GM12878 (cell line): Measurements from ENCODE around the gene TEX2. TPM values are rescaled to one million over a fixed set of nuclear protein-coding genes. Genes with fewer than 3 reads are reported as not detected.

Experiments
- ASH2L ChIP-seq: fragments of 300-600, 200-600 bp; sonication (generic); IDR thresholded peaks from 2 replicates; pipeline ENCODE4 v1.6.1; 2017; ENCODE audit warnings: low read depth, mild to moderate bottlenecking, borderline replicate concordance
- CBX5 ChIP-seq: sonication (generic); IDR thresholded peaks from 2 replicates; pipeline ENCODE4 v1.6.1; 2016; ENCODE audit warnings: low read depth, moderate library complexity, mild to moderate bottlenecking, inconsistent platforms
- CREB1 ChIP-seq: IDR thresholded peaks from 2 replicates; pipeline ENCODE4 v1.6.1; 2012; ENCODE audit warnings: low read depth, mild to moderate bottlenecking, inconsistent platforms
- IKZF2 ChIP-seq, 2 experiments: fragments of 450-650 bp; IDR thresholded peaks; 2 replicates each; pipeline ENCODE4 v1.6.1; 2017; ENCODE audit warnings: mild to moderate bottlenecking in 2 of 2, moderate library complexity in 2 of 2
- NR2C1 ChIP-seq: fragments of 450-650 bp; IDR thresholded peaks from 2 replicates; pipeline ENCODE4 v1.6.1; 2017; ENCODE audit warnings: antibody characterized with exemption, mild to moderate bottlenecking, moderate library complexity
- RAD51 ChIP-seq: fragments of 450-650 bp; IDR thresholded peaks from 2 replicates; pipeline ENCODE4 v1.6.1; 2016; ENCODE audit warnings: moderate library complexity, mild to moderate bottlenecking, inconsistent platforms
- SPI1 ChIP-seq: IDR thresholded peaks from 2 replicates; pipeline ENCODE4 v1.6.1; 2011; ENCODE audit warnings: low read depth, mild to moderate bottlenecking, low read length, moderate library complexity, borderline replicate concordance; ENCODE audit not compliant: insufficient read depth
- SREBF2 ChIP-seq: IDR thresholded peaks from 2 replicates; pipeline ENCODE4 v1.6.1; 2012; ENCODE audit warnings: mild to moderate bottlenecking, low read length
- USF2 ChIP-seq: IDR thresholded peaks from 2 replicates; pipeline ENCODE4 v1.6.1; 2011; ENCODE audit warnings: low read depth, low read length, improper control_type of control experiment, borderline replicate concordance
- YY1 ChIP-seq: IDR thresholded peaks from 2 replicates; pipeline ENCODE4 v1.6.1; 2011; ENCODE audit warnings: low read depth, mild to moderate bottlenecking, low read length
- ZBTB4 ChIP-seq: fragments of 450-650 bp; formaldehyde crosslinking; IDR thresholded peaks from 2 replicates; pipeline ENCODE4 v1.4.0; 2022; ENCODE audit warnings: mild to moderate bottlenecking, moderate library complexity
- ZNF384 ChIP-seq: IDR thresholded peaks from 2 replicates; pipeline ENCODE4 v1.6.1; 2012; ENCODE audit warnings: low read depth, mild to moderate bottlenecking, low read length, improper control_type of control experiment, borderline replicate concordance
- ZSCAN29 ChIP-seq: fragments of 450-650 bp; IDR thresholded peaks from 2 replicates; pipeline ENCODE4 v1.6.1; 2017; ENCODE audit warnings: mild to moderate bottlenecking, moderate library complexity
- polyA plus RNA-seq, 11 experiments: library from polyadenylated mRNA; depleted of rRNA in 4 of 11; unstranded in 6 of 11; stranded (reverse) in 5 of 11; fragments of >200 nt; fragmentation: Nextera tagmentation in 4 of 11; fragmentation: Illumina TruSeq in 1 of 11; extraction: Ambion mirVana in 4 of 11; extraction: Trizol in 1 of 11; gene quantifications; 1 replicate in 1 of 11; 2 replicates in 10 of 11; pipeline versions ENCODE4 v1.2.1 to v1.2.3, GENCODE V29; 2011 to 2016; ENCODE audit warnings: inconsistent platforms in 2 of 11, missing spikeins in 2 of 11, low read depth in 1 of 11
- total RNA-seq, 4 experiments: library from RNA; depleted of rRNA in 3 of 4; stranded (reverse); fragments of >200 nt in 3 of 4; fragmentation: Illumina TruSeq in 1 of 4; extraction: Trizol in 1 of 4; gene quantifications; 2 replicates each; pipeline versions ENCODE4 v1.2.1 to v1.2.3, GENCODE V29; 2013 to 2021
- TF ChIP-seq, protein P1 (sequence below): fragments of 450-650 bp; IDR thresholded peaks from 2 replicates; pipeline ENCODE4 v1.6.1; 2016; ENCODE audit warnings: mild to moderate bottlenecking, moderate library complexity, borderline replicate concordance

TEX2 gene
- total and polyA plus RNA-seq, 10 of the 15 experiments (the other 5 are each of a cell fraction or from before 2014, with no cell fraction given): 3.8 to 19.9 (median 15.8) TPM

DNA sequence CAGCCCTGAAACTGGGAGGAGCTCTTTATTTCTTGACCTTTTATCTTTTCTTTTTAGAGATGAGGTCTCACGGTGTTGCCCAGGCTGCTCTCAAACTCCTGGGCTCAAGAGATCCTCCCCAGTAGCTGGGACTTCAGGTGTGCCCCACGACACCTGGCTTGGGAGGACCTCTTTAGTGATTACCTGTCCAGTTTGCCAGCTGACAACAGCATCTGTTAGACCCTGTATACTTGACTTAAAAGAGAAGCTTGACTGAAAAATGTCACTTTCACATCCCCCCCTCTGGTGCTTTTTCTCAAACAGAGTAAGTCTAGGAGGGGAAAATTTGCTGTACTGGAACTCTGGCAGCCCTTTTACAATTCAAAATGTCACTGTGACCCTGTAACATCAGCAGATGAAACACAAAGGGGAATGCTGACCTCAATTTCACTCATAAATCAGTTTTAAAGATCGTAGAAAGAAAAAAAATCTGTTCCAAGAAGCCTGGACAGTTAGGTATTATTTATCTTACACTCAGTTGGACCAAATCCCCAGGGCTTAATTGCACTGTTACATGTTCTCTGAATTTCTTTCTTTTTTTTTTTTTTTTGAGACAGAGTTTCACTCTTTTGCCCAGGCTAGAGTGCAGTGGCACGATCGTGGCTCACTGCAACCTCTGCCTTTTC lies 131.3 kb downstream of the TEX2 start (continued):
- TF ChIP-seq ZSCAN29 (no peak), NR2C1 (no peak), ASH2L (no peak), CREB1 (no peak), IKZF2 (IDR thresholded peaks at IDR 0.05) (no peak; a peak in 1 of 4 replicates), ZNF384 (no peak), RAD51 (no peak), YY1 (no peak), ZBTB4 (CRISPR knock-in tag) (no peak), SREBF2 (no peak), USF2 (no peak), SPI1 (0 out of 2 replicates have a peak, but pooled peaks have one; percentile 18), CBX5 (no peak)
- TF ChIP-seq, protein P1, sequence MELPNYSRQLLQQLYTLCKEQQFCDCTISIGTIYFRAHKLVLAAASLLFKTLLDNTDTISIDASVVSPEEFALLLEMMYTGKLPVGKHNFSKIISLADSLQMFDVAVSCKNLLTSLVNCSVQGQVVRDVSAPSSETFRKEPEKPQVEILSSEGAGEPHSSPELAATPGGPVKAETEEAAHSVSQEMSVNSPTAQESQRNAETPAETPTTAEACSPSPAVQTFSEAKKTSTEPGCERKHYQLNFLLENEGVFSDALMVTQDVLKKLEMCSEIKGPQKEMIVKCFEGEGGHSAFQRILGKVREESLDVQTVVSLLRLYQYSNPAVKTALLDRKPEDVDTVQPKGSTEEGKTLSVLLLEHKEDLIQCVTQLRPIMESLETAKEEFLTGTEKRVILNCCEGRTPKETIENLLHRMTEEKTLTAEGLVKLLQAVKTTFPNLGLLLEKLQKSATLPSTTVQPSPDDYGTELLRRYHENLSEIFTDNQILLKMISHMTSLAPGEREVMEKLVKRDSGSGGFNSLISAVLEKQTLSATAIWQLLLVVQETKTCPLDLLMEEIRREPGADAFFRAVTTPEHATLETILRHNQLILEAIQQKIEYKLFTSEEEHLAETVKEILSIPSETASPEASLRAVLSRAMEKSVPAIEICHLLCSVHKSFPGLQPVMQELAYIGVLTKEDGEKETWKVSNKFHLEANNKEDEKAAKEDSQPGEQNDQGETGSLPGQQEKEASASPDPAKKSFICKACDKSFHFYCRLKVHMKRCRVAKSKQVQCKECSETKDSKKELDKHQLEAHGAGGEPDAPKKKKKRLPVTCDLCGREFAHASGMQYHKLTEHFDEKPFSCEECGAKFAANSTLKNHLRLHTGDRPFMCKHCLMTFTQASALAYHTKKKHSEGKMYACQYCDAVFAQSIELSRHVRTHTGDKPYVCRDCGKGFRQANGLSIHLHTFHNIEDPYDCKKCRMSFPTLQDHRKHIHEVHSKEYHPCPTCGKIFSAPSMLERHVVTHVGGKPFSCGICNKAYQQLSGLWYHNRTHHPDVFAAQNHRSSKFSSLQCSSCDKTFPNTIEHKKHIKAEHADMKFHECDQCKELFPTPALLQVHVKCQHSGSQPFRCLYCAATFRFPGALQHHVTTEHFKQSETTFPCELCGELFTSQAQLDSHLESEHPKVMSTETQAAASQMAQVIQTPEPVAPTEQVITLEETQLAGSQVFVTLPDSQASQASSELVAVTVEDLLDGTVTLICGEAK: no peak
